Osteoblast (primary cell): ENCODE data around the gene CCDC82. TPM values are rescaled to one million over a fixed set of nuclear protein-coding genes. Genes with fewer than 3 reads are reported as not detected.

ENCODE experiments used
- DNase-seq: peaks from one replicate; pipeline ENCODE4 v3.0.0; 2011; ENCODE audit warnings: low spot score, mixed read lengths; ENCODE audit not compliant: insufficient read length; ENCODE audit errors: missing footprints
- H2AFZ ChIP-seq: 2 replicates; pipeline ENCODE4 v1.6.0; 2011; ENCODE audit warnings: mild to moderate bottlenecking, low read length
- H3K27ac ChIP-seq: 2 replicates; pipeline ENCODE4 v1.5.1; 2011; ENCODE audit warnings: mild to moderate bottlenecking, low read depth, low read length, moderate library complexity
- H3K27me3 ChIP-seq: 2 replicates; pipeline ENCODE4 v1.6.0; 2012; ENCODE audit warnings: mild to moderate bottlenecking, control low read depth, inconsistent platforms, low read length, moderate library complexity; ENCODE audit not compliant: insufficient read depth
- H3K36me3 ChIP-seq: 2 replicates; pipeline ENCODE4 v1.5.1; 2011; ENCODE audit warnings: mild to moderate bottlenecking, low read length, control low read depth, moderate library complexity; ENCODE audit not compliant: insufficient read depth
- H3K4me1 ChIP-seq: 2 replicates; pipeline ENCODE4 v1.5.1; 2011; ENCODE audit warnings: mild to moderate bottlenecking, low read length, control low read depth, moderate library complexity; ENCODE audit not compliant: insufficient read depth
- H3K4me2 ChIP-seq: 2 replicates; pipeline ENCODE4 v1.6.0; 2011; ENCODE audit warnings: mild to moderate bottlenecking, low read length; ENCODE audit not compliant: insufficient read depth
- H3K4me3 ChIP-seq: fragments of 200-600 bp; sonication (generic); 3 replicates; pipeline ENCODE4 v1.5.1; 2012; ENCODE audit warnings: mild to moderate bottlenecking, low read length, inconsistent platforms; ENCODE audit not compliant: insufficient read depth
- H3K79me2 ChIP-seq: 2 replicates; pipeline ENCODE4 v1.6.0; 2012; ENCODE audit warnings: mild to moderate bottlenecking, low read length, control low read depth, inconsistent platforms; ENCODE audit not compliant: insufficient read depth
- H3K9me3 ChIP-seq: 2 replicates; pipeline ENCODE4 v1.5.1; 2011; ENCODE audit warnings: low read depth, low read length, control low read depth
- H4K20me1 ChIP-seq: 2 replicates; pipeline ENCODE4 v1.6.0; 2012; ENCODE audit warnings: mild to moderate bottlenecking, low read length, control low read depth; ENCODE audit not compliant: insufficient read depth
- CTCF ChIP-seq: IDR thresholded peaks from 2 replicates; pipeline ENCODE4 v1.5.1; 2011; ENCODE audit warnings: mild to moderate bottlenecking, low read depth, low read length, moderate library complexity; ENCODE audit errors: extremely low read depth
- total RNA-seq: library from RNA; depleted of rRNA; stranded (reverse); fragments of >200 nt; gene quantifications from 2 replicates; pipeline ENCODE4 v1.2.3, GENCODE V29; 2012

Gene CCDC82
- total RNA-seq, 1 donor, result 19.5 TPM

DNA sequence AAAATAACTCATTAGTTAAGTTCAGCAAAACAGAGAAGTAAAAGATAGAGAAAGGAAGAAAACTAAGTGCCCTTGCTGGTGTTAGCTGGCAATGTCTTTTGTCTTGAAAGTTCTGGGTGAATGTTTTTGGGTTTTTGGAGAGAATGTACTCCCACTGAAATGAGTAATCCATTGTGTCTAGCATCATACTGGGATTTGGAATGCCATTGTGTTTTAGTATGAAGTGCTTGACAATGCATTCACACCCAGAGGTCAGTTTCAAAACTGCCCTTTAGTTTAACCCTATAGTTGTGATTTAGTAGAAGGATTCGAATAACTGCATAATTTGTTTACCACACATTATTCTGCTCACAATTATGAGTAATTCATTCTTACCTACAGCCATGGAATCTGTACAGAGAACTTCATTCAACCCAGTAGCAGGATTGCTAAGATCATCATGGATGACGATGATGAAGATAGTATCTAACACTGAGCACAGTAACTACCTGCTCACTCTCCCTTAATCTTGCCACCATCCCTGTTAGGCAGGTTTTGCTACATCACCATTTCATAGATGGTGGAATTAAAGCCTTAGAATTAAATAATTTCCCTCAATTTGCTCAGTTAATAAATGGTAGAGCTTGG lies 80.6 kb downstream of the CCDC82 start:
- peaks cover 94% of the 10 kb centered on the region for H3K4me1 ChIP-seq
- H3K9me3 ChIP-seq, result no peaks in the 10 kb centered on the region
- TF ChIP-seq CTCF, result no peak
- no peak for DNase-seq
- peak overlapping the region; percentile 5 for H3K4me3 ChIP-seq
- no peaks in the 10 kb centered on the region for H4K20me1 ChIP-seq
- peak overlapping the region; percentile 100 for H3K27ac ChIP-seq
- peaks cover 63% of the 10 kb centered on the region for H3K79me2 ChIP-seq
- H3K4me2 ChIP-seq, result peak overlapping the region; percentile 92
- H3K27me3 ChIP-seq, result no peaks in the 10 kb centered on the region
- H2AFZ ChIP-seq, result no peak overlapping the region
- no peaks in the 10 kb centered on the region for H3K36me3 ChIP-seq

DNA sequence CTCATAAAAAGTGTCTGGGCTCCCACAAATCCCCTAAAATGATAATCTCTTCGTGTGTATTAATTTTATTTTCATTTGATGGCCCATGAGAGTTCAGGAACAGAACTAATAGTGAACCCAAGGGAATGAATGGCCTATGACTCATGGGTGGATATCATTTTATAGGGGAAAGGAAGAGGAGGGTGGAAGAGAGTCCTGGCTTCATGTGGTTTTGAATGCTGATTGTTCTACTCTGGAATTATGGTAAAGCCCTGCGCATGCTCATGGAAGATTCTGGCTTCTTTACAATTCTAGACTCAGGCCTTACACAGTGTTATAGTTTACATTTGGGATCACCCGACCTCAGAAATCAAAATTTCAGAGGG lies 82.0 kb downstream of the CCDC82 start:
- no peak overlapping the region for H2AFZ ChIP-seq
- peaks cover 56% of the 10 kb centered on the region for H3K79me2 ChIP-seq
- no peaks in the 10 kb centered on the region for H3K27me3 ChIP-seq
- H3K9me3 ChIP-seq, result no peaks in the 10 kb centered on the region
- peaks cover 94% of the 10 kb centered on the region for H3K4me1 ChIP-seq
- peak overlapping the region; percentile 100 for H3K27ac ChIP-seq
- no peaks in the 10 kb centered on the region for H3K36me3 ChIP-seq
- TF ChIP-seq CTCF, result no peak
- no peaks in the 10 kb centered on the region for H4K20me1 ChIP-seq
- peak overlapping the region; percentile 92 for H3K4me2 ChIP-seq
- peak; percentile 73 for DNase-seq
- peak overlapping the region; percentile 59 for H3K4me3 ChIP-seq

- Histone ChIP-seq H3K27ac (peak overlapping the region; percentile 100), H4K20me1 (peaks cover 3% of the 10 kb centered on the region), H3K4me1 (peaks cover 94% of the 10 kb centered on the region), H3K36me3 (no peaks in the 10 kb centered on the region), H3K4me2 (peak overlapping the region; percentile 92), H3K27me3 (no peaks in the 10 kb centered on the region), H3K9me3 (no peaks in the 10 kb centered on the region), H2AFZ (no peak overlapping the region), H3K4me3 (peak overlapping the region; percentile 59), H3K79me2 (peaks cover 56% of the 10 kb centered on the region)
- DNase-seq, result peak; percentile 62
- no peak for TF ChIP-seq CTCF
Observed at GRCh38 chr11:96306933-96307775, 82.6 kb downstream of the CCDC82 start.

DNA sequence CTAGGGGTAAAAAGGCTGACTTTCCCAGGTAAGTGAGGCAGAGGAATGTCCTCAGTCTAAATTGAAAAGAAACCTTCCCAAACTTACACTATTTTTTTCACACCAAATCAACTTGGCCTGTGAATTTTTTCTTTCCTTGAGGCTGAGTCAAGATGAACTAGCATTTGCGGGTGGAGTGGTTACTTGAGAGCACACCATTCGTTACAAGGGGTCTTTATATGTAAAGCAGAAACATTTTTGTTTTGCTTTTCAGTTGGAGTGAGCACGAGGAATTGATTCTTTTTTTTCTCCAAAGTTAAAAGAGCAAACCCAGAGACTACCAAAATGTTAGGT lies 83.1 kb downstream of the CCDC82 start:
- H3K27me3 ChIP-seq, result no peaks in the 10 kb centered on the region
- H3K4me2 ChIP-seq, result peak overlapping the region; percentile 92
- no peaks in the 10 kb centered on the region for H3K36me3 ChIP-seq
- H3K27ac ChIP-seq, result peak overlapping the region; percentile 100
- no peak for TF ChIP-seq CTCF
- peaks cover 61% of the 10 kb centered on the region for H3K79me2 ChIP-seq
- no peak overlapping the region for H2AFZ ChIP-seq
- H4K20me1 ChIP-seq, result peaks cover 4% of the 10 kb centered on the region
- peak overlapping the region; percentile 47 for H3K4me3 ChIP-seq
- peaks cover 89% of the 10 kb centered on the region for H3K4me1 ChIP-seq
- no peak for DNase-seq
- no peaks in the 10 kb centered on the region for H3K9me3 ChIP-seq
